OCI-M2 (cell line): ENCODE data around the gene PSMC4.
A peak's percentile ranks its signal among the peaks of the same experiment; 100 is the strongest.
"Not testable (repeated sequence)": the region's sequence is repeated elsewhere in the genome, so short reads cannot be mapped to it uniquely, and the experiment has no call there.

ENCODE experiments used
- DNase-seq: peaks from one replicate; lab custom pipeline; 2025; ENCODE audit not compliant: unreplicated experiment; lab: John Stamatoyannopoulos, UW

The PSMC4 gene

GRCh38 chr19:39943586-39943985, 27.4 kb upstream of the PSMC4 start:
- DNase-seq = no peak

GRCh38 chr19:39946532-39946931, 24.4 kb upstream of the PSMC4 start:
- no peak for DNase-seq

GRCh38 chr19:39949026-39949747, 21.8 kb upstream of the PSMC4 start:
- DNase-seq = no peak

GRCh38 chr19:39951065-39951650, 19.8 kb upstream of the PSMC4 start:
- DNase-seq = no peak

GRCh38 chr19:39951686-39952085, 19.3 kb upstream of the PSMC4 start:
- no peak for DNase-seq

GRCh38 chr19:39953915-39954314, 17.1 kb upstream of the PSMC4 start:
- DNase-seq = no peak

- DNase-seq = not testable (repeated sequence)
Observed at GRCh38 chr19:39957886-39958285, 13.1 kb upstream of the PSMC4 start.

- not testable (repeated sequence) for DNase-seq
Observed at GRCh38 chr19:39958942-39959341, 12.0 kb upstream of the PSMC4 start.

GRCh38 chr19:39959407-39959806, 11.6 kb upstream of the PSMC4 start:
- DNase-seq = not testable (repeated sequence)

GRCh38 chr19:39963898-39964297, 7.1 kb upstream of the PSMC4 start:
- no peak for DNase-seq

GRCh38 chr19:39966617-39967016, 4.3 kb upstream of the PSMC4 start:
- DNase-seq = no peak

GRCh38 chr19:39967561-39967960, 3.4 kb upstream of the PSMC4 start:
- DNase-seq = no peak

- DNase-seq = no peak
Observed at GRCh38 chr19:39968789-39969188, 2.2 kb upstream of the PSMC4 start.

- no peak for DNase-seq
Observed at GRCh38 chr19:39969266-39969665, 1.7 kb upstream of the PSMC4 start.

- peak; percentile 87 for DNase-seq
Observed at GRCh38 chr19:39969681-39970424, 1.1 kb upstream of the PSMC4 start.

GRCh38 chr19:39970425-39970674, 615 bp upstream of the PSMC4 start:
- DNase-seq = no peak

- DNase-seq = no peak
Observed at GRCh38 chr19:39971380-39972035, 543 bp downstream of the PSMC4 start.

- no peak for DNase-seq
Observed at GRCh38 chr19:39974377-39975155, 3.6 kb downstream of the PSMC4 start.

GRCh38 chr19:39982883-39983282, 11.9 kb downstream of the PSMC4 start:
- DNase-seq = no peak

- no peak for DNase-seq
Observed at GRCh38 chr19:39983695-39984300, 12.8 kb downstream of the PSMC4 start.

- DNase-seq = no peak
Observed at GRCh38 chr19:39986643-39987042, 15.7 kb downstream of the PSMC4 start.
